ENCODE measurements around the gene OBSCN. TPM values are rescaled to one million over a fixed set of nuclear protein-coding genes. Genes with fewer than 3 reads are reported as not detected.

OBSCN gene
- total and polyA plus RNA-seq, 2 experiments from 2014 or later = 1.1 to 5.2 TPM

- no peak overlapping the region for H3K4me3 ChIP-seq
- H3K9me2 ChIP-seq (ENCODE audit: insufficient read depth) = no peaks in the 10 kb centered on the region
- H3K27me3 ChIP-seq (replicated peaks; ENCODE audit: insufficient read depth) = no peaks in the 10 kb centered on the region
- 97 to 98% methylated on average over 36 to 39 of the region's 39 CpGs for WGBS, 2 experiments (ENCODE audit: low coverage in 1 of 2, low lambda C conversion rate in 2 of 2, missing lambda C conversion rate in 2 of 2)
- no peaks in the 10 kb centered on the region for H4K20me1 ChIP-seq (ENCODE audit: insufficient read depth)
- H3K27ac ChIP-seq = no peak overlapping the region
- DNase-seq = no peak
- in situ Hi-C loops (cut with MboI) = no loop called here
- H3K36me3 ChIP-seq (ENCODE audit: low read depth) = no peaks in the 10 kb centered on the region
- H3K4me2 ChIP-seq (ENCODE audit: unreplicated experiment) = no peak overlapping the region
- H3K9me3 ChIP-seq (ENCODE audit: low read depth) = no peaks in the 10 kb centered on the region
- TF ChIP-seq EZH2phosphoT487 (IDR thresholded peaks at IDR 0.05; ENCODE audit: insufficient read depth, low read depth) (no peak), EZH2 (IDR thresholded peaks at IDR 0.05; ENCODE audit: insufficient read depth, poor library complexity, severe bottlenecking) (no peak)
- no peak overlapping the region for H2AFZ ChIP-seq
- H3K79me2 ChIP-seq (ENCODE audit: insufficient read depth) = no peaks in the 10 kb centered on the region
- H3K9ac ChIP-seq = no peak overlapping the region
- H3F3A ChIP-seq (ENCODE audit: insufficient read depth) = peaks cover 6% of the 10 kb centered on the region
- H3K4me1 ChIP-seq (ENCODE audit: insufficient read depth) = peaks cover 8% of the 10 kb centered on the region
Measured at GRCh38 chr1:228273720-228274451, 66.0 kb downstream of the OBSCN start.

GRCh38 chr1:228274452-228275178 lies 66.8 kb downstream of the OBSCN start:
- no peaks in the 10 kb centered on the region for H3K27me3 ChIP-seq (replicated peaks; ENCODE audit: insufficient read depth)
- in situ Hi-C loops (cut with MboI) = no loop called here
- no peaks in the 10 kb centered on the region for H4K20me1 ChIP-seq (ENCODE audit: insufficient read depth)
- peak overlapping the region; percentile 78; the same call in 1 of the 2 replicates for H3K4me3 ChIP-seq
- DNase-seq = no peak
- no peaks in the 10 kb centered on the region for H3K36me3 ChIP-seq (ENCODE audit: low read depth)
- H2AFZ ChIP-seq = no peak overlapping the region
- no peaks in the 10 kb centered on the region for H3K9me3 ChIP-seq (ENCODE audit: low read depth)
- no peak overlapping the region for H3K4me2 ChIP-seq (ENCODE audit: unreplicated experiment)
- H3F3A ChIP-seq (ENCODE audit: insufficient read depth) = peaks cover 6% of the 10 kb centered on the region
- H3K27ac ChIP-seq = no peak overlapping the region
- TF ChIP-seq EZH2phosphoT487 (IDR thresholded peaks at IDR 0.05; ENCODE audit: insufficient read depth, low read depth) (no peak), EZH2 (IDR thresholded peaks at IDR 0.05; ENCODE audit: insufficient read depth, poor library complexity, severe bottlenecking) (no peak)
- no peaks in the 10 kb centered on the region for H3K9me2 ChIP-seq (ENCODE audit: insufficient read depth)
- WGBS, 2 experiments (ENCODE audit: low coverage in 1 of 2, low lambda C conversion rate in 2 of 2, missing lambda C conversion rate in 2 of 2) = 95% methylated on average over 20 to 25 of the region's 25 CpGs
- H3K79me2 ChIP-seq (ENCODE audit: insufficient read depth) = no peaks in the 10 kb centered on the region
- no peak overlapping the region for H3K9ac ChIP-seq
- peaks cover 8% of the 10 kb centered on the region for H3K4me1 ChIP-seq (ENCODE audit: insufficient read depth)

GRCh38 chr1:228275179-228275429 lies 67.3 kb downstream of the OBSCN start:
- TF ChIP-seq EZH2 (IDR thresholded peaks at IDR 0.05; ENCODE audit: insufficient read depth, poor library complexity, severe bottlenecking) = no peak
- no peak for TF ChIP-seq EZH2phosphoT487 (IDR thresholded peaks at IDR 0.05; ENCODE audit: insufficient read depth, low read depth)
- no peaks in the 10 kb centered on the region for H3K9me3 ChIP-seq (ENCODE audit: low read depth)
- no peaks in the 10 kb centered on the region for H3K79me2 ChIP-seq (ENCODE audit: insufficient read depth)
- H4K20me1 ChIP-seq (ENCODE audit: insufficient read depth) = no peaks in the 10 kb centered on the region
- no peaks in the 10 kb centered on the region for H3K36me3 ChIP-seq (ENCODE audit: low read depth)
- H3K9ac ChIP-seq = peak overlapping the region; percentile 81
- no peaks in the 10 kb centered on the region for H3K9me2 ChIP-seq (ENCODE audit: insufficient read depth)
- DNase-seq = no peak
- WGBS, 2 experiments (ENCODE audit: low coverage in 1 of 2, low lambda C conversion rate in 2 of 2, missing lambda C conversion rate in 2 of 2) = 73 to 74% methylated on average over 8 of the region's 8 CpGs
- H3K4me2 ChIP-seq (ENCODE audit: unreplicated experiment) = peak overlapping the region; percentile 87
- in situ Hi-C loops (cut with MboI) = no loop called here
- H3K27me3 ChIP-seq (replicated peaks; ENCODE audit: insufficient read depth) = no peaks in the 10 kb centered on the region
- H3K4me1 ChIP-seq (ENCODE audit: insufficient read depth) = peaks cover 8% of the 10 kb centered on the region
- peak overlapping the region; percentile 78 for H3K4me3 ChIP-seq
- H3K27ac ChIP-seq = no peak overlapping the region
- peak overlapping the region; percentile 78 for H2AFZ ChIP-seq
- H3F3A ChIP-seq (ENCODE audit: insufficient read depth) = peaks cover 6% of the 10 kb centered on the region

- no peak overlapping the region for H3K27ac ChIP-seq
- no peaks in the 10 kb centered on the region for H4K20me1 ChIP-seq (ENCODE audit: insufficient read depth)
- no peaks in the 10 kb centered on the region for H3K79me2 ChIP-seq (ENCODE audit: insufficient read depth)
- peaks cover under 1% of the 10 kb centered on the region for H3F3A ChIP-seq (ENCODE audit: insufficient read depth)
- H3K4me2 ChIP-seq (ENCODE audit: unreplicated experiment) = peak overlapping the region; percentile 87
- H3K9ac ChIP-seq = peak overlapping the region; percentile 81
- peak; percentile 95 for DNase-seq
- no peaks in the 10 kb centered on the region for H3K27me3 ChIP-seq (replicated peaks; ENCODE audit: insufficient read depth)
- 4% methylated on average over 50 to 58 of the region's 63 CpGs for WGBS, 2 experiments (ENCODE audit: low coverage in 1 of 2, low lambda C conversion rate in 2 of 2, missing lambda C conversion rate in 2 of 2)
- no peaks in the 10 kb centered on the region for H3K36me3 ChIP-seq (ENCODE audit: low read depth)
- no peaks in the 10 kb centered on the region for H3K9me2 ChIP-seq (ENCODE audit: insufficient read depth)
- in situ Hi-C loops (cut with MboI) = no loop called here
- peak overlapping the region; percentile 78 for H2AFZ ChIP-seq
- TF ChIP-seq EZH2phosphoT487 (IDR thresholded peaks at IDR 0.05; ENCODE audit: insufficient read depth, low read depth) (no peak), EZH2 (IDR thresholded peaks at IDR 0.05; ENCODE audit: insufficient read depth, poor library complexity, severe bottlenecking) (no peak)
- H3K4me1 ChIP-seq (ENCODE audit: insufficient read depth) = peaks cover 3% of the 10 kb centered on the region
- no peaks in the 10 kb centered on the region for H3K9me3 ChIP-seq (ENCODE audit: low read depth)
- H3K4me3 ChIP-seq = peak overlapping the region; percentile 78
Measured at GRCh38 chr1:228275430-228276173, 67.8 kb downstream of the OBSCN start.
